Smooth muscle cell (in vitro differentiated cells): ENCODE data around the gene NAB1. TPM values are rescaled to one million over a fixed set of nuclear protein-coding genes. Genes with fewer than 3 reads are reported as not detected.

Experiments
- polyA plus RNA-seq: library from polyadenylated mRNA; unstranded; fragments of >200 nt; fragmentation: Nextera tagmentation; extraction: Ambion mirVana; gene quantifications from 2 replicates; pipeline ENCODE4 v1.2.1, GENCODE V29; 2016
- total RNA-seq: library from RNA; depleted of rRNA; stranded (reverse); fragments of >200 nt; gene quantifications from 2 replicates; pipeline ENCODE4 v1.2.3, GENCODE V29; 2014

The NAB1 gene
- total and polyA plus RNA-seq, 2 experiments from 2014 or later: 4.4 to 31.4 TPM

Other genes with a start within 250 kb of the NAB1 start
- 3.6 and 5.1 TPM in 2 replicates for gene MFSD6, start 240.7 kb upstream of the NAB1 start, total RNA-seq
- 1.2 and 1.7 TPM in 2 replicates for gene MFSD6, start 240.7 kb upstream of the NAB1 start, polyA plus RNA-seq
- 1.4 and 6.0 TPM in 2 replicates for gene NEMP2, start 114.4 kb upstream of the NAB1 start, total RNA-seq
- 2.6 and 5.0 TPM in 2 replicates for gene NEMP2, start 114.4 kb upstream of the NAB1 start, polyA plus RNA-seq
- 454 and 515 TPM in 2 replicates for gene GLS, start 231.7 kb downstream of the NAB1 start, total RNA-seq
- 76.2 and 114 TPM in 2 replicates for gene GLS, start 231.7 kb downstream of the NAB1 start, polyA plus RNA-seq